HG03103 (cell line): ENCODE measurements around the gene VCX3B.
"Not testable (repeated sequence)": the region's sequence is repeated elsewhere in the genome, so short reads cannot be mapped to it uniquely, and the experiment has no call there.

Source experiments
- ATAC-seq: cut with Tn5 transposase; IDR thresholded peaks from one replicate; pipeline ENCODE4 v1.9.1; 2021; ENCODE audit warnings: low read depth; ENCODE audit not compliant: unreplicated experiment

The VCX3B gene

GRCh38 chrX:8464530-8464929, at the start of gene VCX3B:
Gene VCX3B (plus strand): TSS chrX:8464830. CDS start chrX:8465451, 621 bp downstream.
- not testable (repeated sequence) for ATAC-seq

GRCh38 chrX:8418301-8418700, 46.3 kb upstream of the VCX3B start:
- no peak for ATAC-seq

DNA sequence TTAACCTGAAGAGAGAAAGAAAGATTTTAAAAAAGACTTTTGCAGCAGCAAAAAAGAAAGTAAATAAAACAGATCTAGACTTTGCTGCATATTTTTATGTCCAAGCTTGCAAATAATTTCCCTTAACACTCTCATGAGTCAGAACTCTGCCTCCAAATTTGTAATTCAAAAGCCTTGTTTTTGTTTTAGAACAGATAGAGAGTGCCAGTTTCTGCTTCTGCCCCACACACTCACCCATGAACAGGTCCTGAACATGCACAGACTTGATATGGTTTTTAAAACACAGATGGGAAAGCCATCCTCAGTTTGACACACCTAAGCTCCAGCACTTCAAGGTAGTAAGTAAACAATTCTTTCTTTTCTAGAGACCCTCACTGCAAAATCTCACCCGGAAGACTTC, 39.7 kb upstream of the VCX3B start:
- no peak for ATAC-seq

DNA sequence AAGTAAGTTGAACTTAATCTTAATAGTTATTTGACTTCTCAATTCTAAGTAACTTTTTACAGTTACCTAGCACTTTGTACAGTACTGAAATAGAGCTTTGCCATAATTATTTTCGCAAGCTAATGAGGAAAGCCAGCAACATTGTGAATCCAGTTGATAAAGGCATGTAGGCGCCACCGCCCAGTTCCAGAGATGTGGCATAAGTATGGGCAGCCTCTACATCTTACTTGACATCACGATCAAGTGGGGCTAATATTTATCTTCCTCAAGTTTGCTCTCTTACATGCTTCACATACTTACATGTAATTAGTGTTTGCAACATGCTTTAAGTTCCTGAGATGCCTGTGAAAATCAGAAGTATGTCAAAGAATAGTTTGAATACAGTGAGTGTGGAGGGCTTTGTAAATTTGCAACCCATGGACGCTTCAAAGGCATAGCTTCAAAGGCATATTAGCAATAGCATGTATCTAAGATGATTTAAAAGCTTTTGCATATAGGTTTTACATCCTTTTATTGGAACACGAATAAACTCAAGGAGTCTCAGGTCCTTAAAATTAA, 34.9 kb upstream of the VCX3B start:
- ATAC-seq, result no peak

- ATAC-seq, result no peak
Measured at GRCh38 chrX:8430444-8430843, 34.2 kb upstream of the VCX3B start.

- no peak for ATAC-seq
Measured at GRCh38 chrX:8432396-8432795, 32.2 kb upstream of the VCX3B start.

DNA sequence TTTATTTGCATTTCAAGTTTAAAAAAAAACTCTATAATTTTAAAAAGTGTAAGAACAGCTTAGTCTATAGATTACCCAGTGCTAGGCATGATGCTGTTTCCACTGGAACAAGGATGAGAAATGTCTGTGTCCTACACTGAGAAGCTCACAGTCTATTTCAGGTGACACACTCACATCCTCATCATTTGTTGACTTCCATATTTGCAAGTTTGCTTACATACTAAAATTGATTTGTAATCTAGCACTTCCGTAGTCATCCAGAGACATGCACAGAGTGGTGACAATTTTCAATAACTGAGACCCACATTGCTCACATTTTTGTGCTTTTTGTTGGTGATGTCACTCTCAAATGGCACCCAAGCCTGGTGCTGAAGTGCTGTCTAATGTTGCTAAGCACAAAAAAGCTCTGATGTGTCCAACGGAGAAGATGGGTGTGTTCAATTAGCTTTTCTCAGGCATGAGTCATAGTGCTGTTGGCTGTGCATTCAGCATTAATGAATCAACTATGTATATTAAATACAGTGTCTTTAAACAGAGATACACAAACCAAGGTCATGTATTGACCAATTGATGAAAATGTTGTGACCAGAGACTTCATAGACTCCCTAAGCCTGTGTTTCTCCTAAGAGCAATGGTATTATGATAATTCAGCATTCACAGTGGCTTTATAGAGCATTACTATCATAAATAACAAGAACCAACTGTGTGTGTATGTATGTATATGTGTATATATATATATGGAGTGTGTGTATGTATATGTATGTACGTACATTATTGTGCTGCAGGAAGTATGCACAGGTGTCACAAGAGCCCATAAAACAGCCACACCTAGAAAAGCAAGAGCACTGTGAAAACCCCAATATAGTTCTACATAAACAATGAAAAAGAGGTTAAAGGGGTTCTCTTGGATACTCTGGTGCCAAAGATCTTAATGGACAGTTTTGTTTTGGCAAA, 31.2 kb upstream of the VCX3B start:
- no peak for ATAC-seq

DNA sequence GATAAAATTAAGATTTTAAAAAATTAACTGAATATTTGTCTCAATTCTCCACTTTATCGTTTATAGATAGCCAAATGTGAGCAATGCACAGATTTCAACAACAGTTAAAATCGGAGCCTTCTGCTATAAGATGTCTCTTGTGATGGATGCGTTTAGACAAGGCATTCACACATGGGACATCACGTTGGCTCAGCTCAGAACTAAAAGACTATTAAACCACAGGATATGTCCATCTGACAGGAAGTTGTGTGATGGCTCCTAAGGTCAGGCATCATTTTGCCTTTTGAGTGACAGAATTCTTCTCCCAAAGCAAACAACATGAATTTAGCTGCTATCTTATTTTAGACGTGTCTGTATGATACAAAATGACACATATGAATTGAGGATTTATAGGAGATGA, 17.3 kb upstream of the VCX3B start:
- ATAC-seq, result no peak

- ATAC-seq, result not testable (repeated sequence)
Measured at GRCh38 chrX:8452343-8452742, 12.3 kb upstream of the VCX3B start.

- no peak for ATAC-seq
Measured at GRCh38 chrX:8453611-8454010, 11.0 kb upstream of the VCX3B start.

- no peak for ATAC-seq
Measured at GRCh38 chrX:8455557-8455956, 9.1 kb upstream of the VCX3B start.

- ATAC-seq, result no peak
Measured at GRCh38 chrX:8462488-8462887, 2.1 kb upstream of the VCX3B start.

DNA sequence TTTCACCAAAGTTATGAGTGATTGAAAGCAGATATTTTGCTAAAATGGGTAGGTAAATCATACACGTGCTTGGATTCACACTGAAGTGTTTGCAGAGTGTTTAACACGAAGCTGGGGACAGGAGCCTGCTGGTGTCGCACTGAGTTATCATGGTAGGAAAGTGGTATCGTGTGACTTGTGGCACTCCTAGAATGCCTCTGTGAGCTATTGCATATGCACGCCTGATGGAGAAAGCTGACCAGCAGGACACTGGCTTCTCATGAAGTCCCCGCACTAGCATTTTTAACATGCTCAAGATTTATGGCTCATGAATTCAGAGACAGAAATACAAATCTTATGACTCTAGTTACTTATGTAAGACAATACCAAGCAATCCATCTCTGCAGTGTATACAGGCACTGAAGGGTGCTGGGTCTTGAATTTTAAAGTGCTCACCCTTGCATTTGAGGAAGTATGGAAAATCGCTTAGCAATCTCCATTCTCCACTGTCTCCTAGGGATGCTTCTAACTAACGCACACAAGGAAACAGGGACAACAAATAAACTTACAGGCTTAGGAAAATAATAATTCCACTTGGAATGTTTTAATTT, 19.8 kb downstream of the VCX3B start:
- ATAC-seq, result no peak

- not testable (repeated sequence) for ATAC-seq
Measured at GRCh38 chrX:8495036-8495435, 30.4 kb downstream of the VCX3B start.

- ATAC-seq, result no peak
Measured at GRCh38 chrX:8500203-8500602, 35.6 kb downstream of the VCX3B start.

GRCh38 chrX:8502101-8502500, 37.5 kb downstream of the VCX3B start:
- not testable (repeated sequence) for ATAC-seq

DNA sequence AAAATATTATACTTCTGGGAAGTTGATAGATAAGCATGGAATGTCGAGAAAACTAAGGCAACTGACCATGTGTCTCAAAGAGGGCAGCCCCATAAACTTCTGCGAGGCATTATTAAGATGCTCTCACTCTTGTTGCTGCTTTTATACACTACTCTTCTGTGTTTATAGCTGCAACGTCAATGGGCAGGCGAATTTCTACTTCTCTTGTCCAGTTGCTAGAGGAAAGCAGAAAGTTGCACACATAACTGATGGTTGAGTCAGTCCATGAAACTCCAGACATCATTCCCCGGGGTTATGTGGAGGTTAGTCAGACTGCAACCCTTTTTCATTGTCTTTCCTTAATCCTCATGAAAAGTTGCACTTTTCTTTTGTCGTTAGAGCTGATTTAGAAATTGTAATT, 39.8 kb downstream of the VCX3B start:
- no peak for ATAC-seq
